HG03565 (cell line): ENCODE measurements around the gene OR2V1.
"Not testable (repeated sequence)": the region's sequence is repeated elsewhere in the genome, so short reads cannot be mapped to it uniquely, and the experiment has no call there.

Experiments used
- ATAC-seq: cut with Tn5 transposase; IDR thresholded peaks from one replicate; pipeline ENCODE4 v1.9.1; 2021; ENCODE audit warnings: mild to moderate bottlenecking, moderate library complexity; ENCODE audit not compliant: unreplicated experiment

OR2V1 gene

GRCh38 chr5:181105391-181106025, 25.5 kb downstream of the OR2V1 start:
- no peak for ATAC-seq

- ATAC-seq, result not testable (repeated sequence)
Observed at GRCh38 chr5:181104606-181105390, 26.2 kb downstream of the OR2V1 start.

GRCh38 chr5:181104259-181104568, 26.8 kb downstream of the OR2V1 start:
- ATAC-seq, result not testable (repeated sequence)

DNA sequence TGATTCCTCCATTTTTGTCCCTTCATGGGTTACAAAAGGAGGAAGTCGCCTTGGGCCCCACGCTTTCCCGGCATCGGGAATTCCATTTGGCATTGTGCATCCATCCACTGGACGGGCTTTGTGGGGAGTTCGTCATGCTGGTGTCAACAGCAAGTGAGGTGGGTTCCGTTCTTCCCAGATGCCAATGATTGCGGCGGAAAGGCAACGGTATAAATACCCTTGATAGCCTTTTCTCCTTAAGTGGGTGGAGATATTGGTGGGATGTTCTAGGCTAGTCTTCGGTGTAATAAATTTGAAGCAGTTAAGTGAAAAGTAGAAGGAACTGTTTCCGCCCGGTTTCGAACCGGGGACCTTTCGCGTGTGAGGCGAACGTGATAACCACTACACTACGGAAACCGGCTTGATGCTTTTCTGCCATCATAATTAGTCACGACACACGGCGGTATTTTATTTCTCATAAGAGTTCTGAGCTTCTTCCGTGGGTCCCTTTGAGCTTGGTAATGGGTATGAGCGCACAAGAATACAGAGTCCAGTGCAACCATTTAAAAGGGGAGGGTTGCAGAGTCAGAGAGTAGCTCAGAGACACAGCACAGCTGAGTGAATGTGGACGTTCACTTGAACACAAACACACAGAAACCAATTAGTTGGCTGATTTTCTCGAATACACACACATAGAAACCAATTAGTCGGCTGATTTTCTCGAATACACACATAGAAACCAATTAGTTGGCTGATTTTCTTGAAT, 28.9 kb downstream of the OR2V1 start:
- ATAC-seq, result not testable (repeated sequence)

DNA sequence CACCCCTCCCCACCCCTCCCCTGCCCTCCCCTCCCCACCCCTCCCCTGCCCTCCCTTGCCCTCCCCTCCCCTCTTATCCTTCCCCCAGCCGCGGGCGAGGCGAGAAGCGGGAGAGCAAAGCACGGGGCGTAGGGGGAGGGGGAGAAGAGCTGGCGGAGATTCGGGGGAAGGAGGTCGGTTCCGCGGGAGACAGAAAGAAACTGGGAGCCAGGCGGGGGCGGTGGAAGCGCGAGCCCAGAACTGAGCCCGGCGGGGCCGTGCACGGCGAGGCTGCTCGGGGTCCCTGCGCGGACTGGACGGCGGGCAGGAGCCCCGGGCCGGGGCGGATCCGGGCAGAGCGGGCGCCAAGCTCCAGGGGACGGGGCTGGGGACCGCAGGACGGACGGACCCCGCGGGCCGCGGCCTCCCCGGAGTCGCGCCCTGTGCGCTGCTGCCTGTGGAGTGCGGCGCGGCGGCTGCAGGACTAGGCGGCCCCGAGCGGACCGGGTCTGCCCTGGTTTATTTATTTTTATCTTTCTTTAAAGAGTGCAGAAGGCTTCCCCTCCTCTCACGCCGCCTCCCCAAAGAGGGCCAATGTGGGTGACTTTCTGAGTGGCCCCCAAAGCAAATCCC, 29.8 kb downstream of the OR2V1 start:
- not testable (repeated sequence) for ATAC-seq

DNA sequence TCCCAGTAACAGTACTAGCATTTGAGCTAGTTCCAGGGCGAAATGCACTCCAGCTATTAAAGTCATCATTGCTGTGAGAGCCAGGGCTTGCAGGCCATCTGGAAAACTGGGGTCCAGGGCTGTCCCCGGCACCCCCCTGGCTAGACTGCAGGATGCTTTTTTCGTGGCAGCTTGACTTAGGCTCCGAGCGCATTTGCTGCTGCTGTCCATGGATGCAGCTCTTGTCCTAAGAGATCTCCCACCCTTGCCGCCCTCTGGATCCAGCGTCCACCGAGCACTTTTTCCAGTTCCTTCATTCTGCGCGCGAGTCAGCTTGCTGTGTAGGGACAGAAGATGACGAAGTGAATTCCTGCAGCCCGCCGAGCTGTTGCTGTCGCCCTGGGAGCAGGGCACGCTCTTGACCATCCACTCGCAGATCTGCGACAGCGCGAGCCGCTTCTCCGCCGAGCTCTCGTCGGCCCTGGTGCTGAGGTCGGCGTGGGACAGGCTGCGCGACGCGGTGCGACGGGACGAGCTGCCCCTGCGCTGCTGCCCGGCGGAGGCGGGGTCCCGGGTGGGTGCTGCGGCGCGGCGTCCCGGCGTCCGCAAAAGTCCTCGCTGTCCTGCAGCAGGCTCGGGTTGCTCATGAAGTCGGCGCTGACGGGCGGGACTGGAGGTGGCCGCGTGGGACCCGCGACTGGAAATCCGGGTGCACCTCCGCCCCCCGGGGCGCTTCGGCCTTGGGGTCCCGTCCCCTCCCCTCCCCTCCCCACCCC, 30.7 kb downstream of the OR2V1 start:
- ATAC-seq, result no peak

GRCh38 chr5:181099602-181100086, 31.3 kb downstream of the OR2V1 start:
- no peak for ATAC-seq

DNA sequence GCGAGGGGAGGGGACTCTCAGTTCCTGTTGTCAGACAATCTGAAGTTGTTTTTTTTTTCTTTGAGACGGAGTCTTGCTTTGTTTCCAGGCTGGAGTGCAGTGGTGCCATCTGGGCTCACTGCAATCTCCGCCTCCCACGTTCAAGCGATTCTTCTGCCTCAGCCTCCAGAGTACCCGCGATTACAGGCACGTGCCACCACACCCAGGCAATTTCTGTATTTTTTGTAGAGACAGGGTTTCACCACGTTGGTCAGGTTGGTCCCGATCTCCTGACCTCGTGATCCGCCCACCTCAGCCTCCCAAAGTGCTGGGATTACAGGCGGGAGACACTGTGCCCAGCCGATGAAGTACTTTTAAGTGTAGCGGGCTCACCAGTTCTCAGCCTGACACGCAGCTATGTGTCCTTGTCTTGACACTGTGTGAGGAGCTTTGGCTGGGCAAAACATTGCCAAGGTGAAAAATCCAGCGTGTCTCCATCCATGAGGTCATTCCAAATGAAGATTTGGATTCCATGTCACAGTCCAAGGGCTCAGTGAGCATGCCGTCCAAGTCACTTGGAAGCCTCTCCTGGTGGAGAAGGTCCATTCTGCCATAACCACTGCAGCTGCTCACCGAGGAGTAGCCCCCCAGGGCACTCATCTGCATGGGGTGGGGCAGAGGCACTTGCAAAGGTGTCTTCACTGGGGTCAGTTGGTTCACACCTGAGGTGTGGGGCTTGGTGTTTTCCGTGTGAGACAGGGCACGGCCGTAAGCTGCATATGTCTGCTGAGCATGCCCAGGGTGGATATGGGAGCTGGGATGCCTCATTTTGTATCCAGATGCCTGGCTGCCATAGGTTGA, 32.0 kb downstream of the OR2V1 start:
- ATAC-seq, result no peak

- ATAC-seq, result not testable (repeated sequence)
Observed at GRCh38 chr5:181097759-181098491, 33.0 kb downstream of the OR2V1 start.

DNA sequence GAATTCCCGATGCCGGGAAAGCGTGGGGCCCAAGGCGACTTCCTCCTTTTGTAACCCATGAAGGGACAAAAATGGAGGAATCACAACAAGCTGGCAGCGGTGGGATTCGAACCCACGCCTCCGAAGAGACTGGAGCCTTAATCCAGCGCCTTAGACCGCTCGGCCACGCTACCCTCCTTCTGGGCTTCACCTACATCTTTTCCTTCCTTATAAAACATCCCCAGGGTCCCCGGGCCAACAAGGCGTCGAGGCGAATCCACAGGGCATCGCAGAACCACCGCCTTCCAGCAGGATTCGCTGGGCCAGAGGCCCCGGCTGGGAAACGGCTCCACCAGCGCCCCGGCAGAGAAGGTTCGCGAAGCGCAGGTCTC, 33.6 kb downstream of the OR2V1 start:
- ATAC-seq, result not testable (repeated sequence)

DNA sequence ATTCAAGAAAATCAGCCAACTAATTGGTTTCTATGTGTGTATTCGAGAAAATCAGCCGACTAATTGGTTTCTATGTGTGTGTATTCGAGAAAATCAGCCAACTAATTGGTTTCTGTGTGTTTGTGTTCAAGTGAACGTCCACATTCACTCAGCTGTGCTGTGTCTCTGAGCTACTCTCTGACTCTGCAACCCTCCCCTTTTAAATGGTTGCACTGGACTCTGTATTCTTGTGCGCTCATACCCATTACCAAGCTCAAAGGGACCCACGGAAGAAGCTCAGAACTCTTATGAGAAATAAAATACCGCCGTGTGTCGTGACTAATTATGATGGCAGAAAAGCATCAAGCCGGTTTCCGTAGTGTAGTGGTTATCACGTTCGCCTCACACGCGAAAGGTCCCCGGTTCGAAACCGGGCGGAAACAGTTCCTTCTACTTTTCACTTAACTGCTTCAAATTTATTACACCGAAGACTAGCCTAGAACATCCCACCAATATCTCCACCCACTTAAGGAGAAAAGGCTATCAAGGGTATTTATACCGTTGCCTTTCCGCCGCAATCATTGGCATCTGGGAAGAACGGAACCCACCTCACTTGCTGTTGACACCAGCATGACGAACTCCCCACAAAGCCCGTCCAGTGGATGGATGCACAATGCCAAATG, 34.1 kb downstream of the OR2V1 start:
- ATAC-seq, result not testable (repeated sequence)

DNA sequence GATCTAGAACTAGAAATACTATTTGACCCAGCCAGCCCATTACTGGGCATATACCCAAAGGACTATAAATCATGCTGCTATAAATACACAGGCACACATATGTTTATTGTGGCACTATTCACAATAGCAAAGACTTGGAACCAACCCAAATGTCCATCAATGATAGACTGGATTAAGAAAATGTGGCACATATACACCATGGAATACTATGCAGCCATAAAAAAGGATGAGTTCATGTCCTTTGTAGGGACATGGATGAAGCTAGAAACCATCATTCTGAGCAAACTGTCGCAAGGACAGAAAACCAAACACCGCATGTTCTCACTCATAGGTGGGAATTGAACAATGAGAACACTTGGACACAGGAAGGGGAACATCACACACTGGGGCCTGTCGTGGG, 35.8 kb downstream of the OR2V1 start:
- ATAC-seq, result not testable (repeated sequence)

DNA sequence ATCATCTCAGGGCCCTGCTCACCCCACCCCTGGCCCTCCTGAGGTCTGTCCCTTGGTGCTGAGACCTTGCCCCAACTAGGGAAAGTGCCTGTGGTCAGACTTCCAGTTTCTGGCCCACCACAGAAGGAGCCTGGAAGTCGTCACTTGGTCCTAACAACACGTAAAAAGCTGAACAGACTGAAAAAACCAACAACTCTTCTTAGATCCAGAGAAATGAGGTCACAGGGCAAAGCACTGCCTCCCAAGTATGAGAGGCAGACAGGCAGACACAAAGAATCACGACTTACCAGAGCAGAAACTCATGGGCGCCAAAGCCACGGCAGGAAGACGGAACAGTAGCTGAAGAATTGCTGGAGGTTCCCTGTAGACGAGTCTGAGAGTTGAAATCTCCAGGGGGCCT, 38.5 kb downstream of the OR2V1 start:
- no peak for ATAC-seq

- ATAC-seq, result no peak
Observed at GRCh38 chr5:181088289-181088688, 42.7 kb downstream of the OR2V1 start.

DNA sequence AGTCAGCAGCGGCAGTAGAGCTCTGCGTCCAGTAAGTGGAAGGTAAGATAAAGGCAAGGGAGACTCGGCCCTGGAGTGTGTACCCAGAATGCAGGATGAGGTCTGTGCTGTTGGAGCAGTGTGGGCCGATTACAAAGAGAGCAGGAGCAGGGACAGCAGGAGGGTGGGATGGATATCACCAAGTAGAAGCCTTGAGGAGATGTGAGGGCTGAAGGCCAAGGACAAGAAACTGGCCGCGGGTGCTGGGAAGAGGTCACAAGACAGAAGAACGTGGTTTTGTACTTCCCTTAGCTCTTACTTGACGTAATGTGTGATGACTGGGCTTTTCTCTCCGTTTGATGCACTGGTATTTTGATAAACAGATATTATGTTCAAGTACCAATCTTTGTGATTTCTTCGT, 43.7 kb downstream of the OR2V1 start:
- ATAC-seq, result no peak

DNA sequence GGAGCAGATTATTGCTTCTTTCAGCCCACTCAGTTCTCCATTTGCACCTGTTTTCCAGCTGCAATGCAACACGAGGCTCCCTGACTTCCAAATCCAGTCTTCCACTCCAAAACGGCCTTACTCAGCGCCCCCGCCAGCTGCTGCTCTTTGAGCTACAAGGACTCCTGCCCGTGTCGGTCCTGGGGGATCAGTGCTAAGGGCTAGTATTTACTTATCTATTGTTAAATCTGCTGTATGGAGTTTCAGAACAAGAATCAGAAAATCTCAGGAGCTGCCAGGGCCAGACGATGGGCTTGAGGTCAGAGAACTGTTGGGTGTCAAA, 44.1 kb downstream of the OR2V1 start:
- no peak for ATAC-seq

- ATAC-seq, result no peak
Observed at GRCh38 chr5:181086026-181086883, 44.7 kb downstream of the OR2V1 start.
